GM12874 (cell line): ENCODE measurements around the gene RAD51C.

Experiments
- CTCF ChIP-seq: IDR thresholded peaks from 2 replicates; pipeline ENCODE4 v1.5.1; 2011; ENCODE audit warnings: low read depth, mild to moderate bottlenecking, control low read depth, low read length, moderate library complexity; ENCODE audit not compliant: insufficient read depth

The RAD51C gene

GRCh38 chr17:58692239-58693055, at the start of gene RAD51C:
RAD51C (plus strand) TSS chr17:58692602; CDS start chr17:58692644, 42 bp downstream.
- TF ChIP-seq CTCF: no peak

- no peak for TF ChIP-seq CTCF
Measured at GRCh38 chr17:58643147-58643546, 49.3 kb upstream of the RAD51C start.

- no peak for TF ChIP-seq CTCF
Measured at GRCh38 chr17:58648236-58648635, 44.2 kb upstream of the RAD51C start.

- TF ChIP-seq CTCF: no peak
Measured at GRCh38 chr17:58658804-58659713, 33.3 kb upstream of the RAD51C start.

GRCh38 chr17:58660621-58661020, 31.8 kb upstream of the RAD51C start:
- TF ChIP-seq CTCF: no peak

- no peak for TF ChIP-seq CTCF
Measured at GRCh38 chr17:58661499-58661898, 30.9 kb upstream of the RAD51C start.

GRCh38 chr17:58664302-58664701, 28.1 kb upstream of the RAD51C start:
- TF ChIP-seq CTCF: no peak
